Trophoblast cell (in vitro differentiated cells and primary cell): ENCODE data around the gene PRR16.
"Not testable (repeated sequence)": the region's sequence is repeated elsewhere in the genome, so short reads cannot be mapped to it uniquely, and the experiment has no call there.

ENCODE experiments used
- DNase-seq, 2 donors: peaks; one replicate each; pipeline ENCODE4 v3.0.0-alpha.2; 2016
- H2AFZ ChIP-seq: 2 replicates; pipeline ENCODE4 v1.6.1; 2013; ENCODE audit warnings: low read length, moderate library complexity, mild to moderate bottlenecking; ENCODE audit not compliant: insufficient read depth, poor library complexity
- H2AK5ac ChIP-seq: 2 replicates; pipeline ENCODE4 v1.6.1; 2013; ENCODE audit warnings: mild to moderate bottlenecking, low read length
- H2BK120ac ChIP-seq: 2 replicates; pipeline ENCODE4 v1.6.1; 2013; ENCODE audit warnings: low read length, mild to moderate bottlenecking, moderate library complexity; ENCODE audit not compliant: insufficient read depth, poor library complexity
- H2BK12ac ChIP-seq: 2 replicates; pipeline ENCODE4 v1.6.1; 2013; ENCODE audit warnings: mild to moderate bottlenecking, low read length, moderate library complexity
- H2BK5ac ChIP-seq: 2 replicates; pipeline ENCODE4 v1.6.1; 2013; ENCODE audit warnings: low read length, low read depth, moderate library complexity, mild to moderate bottlenecking; ENCODE audit not compliant: poor library complexity
- H3K14ac ChIP-seq: 2 replicates; pipeline ENCODE4 v1.6.1; 2013; ENCODE audit warnings: mild to moderate bottlenecking, low read length
- H3K18ac ChIP-seq: 2 replicates; pipeline ENCODE4 v1.6.1; 2013; ENCODE audit warnings: mild to moderate bottlenecking, low read length
- H3K23ac ChIP-seq: 2 replicates; pipeline ENCODE4 v1.6.1; 2013; ENCODE audit warnings: low read length
- H3K27ac ChIP-seq: 2 replicates; pipeline ENCODE4 v1.5.1; 2013; ENCODE audit warnings: low read depth, mild to moderate bottlenecking, inconsistent platforms, low read length, moderate library complexity
- H3K27me3 ChIP-seq: 2 replicates; pipeline ENCODE4 v1.6.1; 2013; ENCODE audit warnings: inconsistent platforms, mild to moderate bottlenecking, low read length, moderate library complexity; ENCODE audit not compliant: insufficient read depth
- H3K36me3 ChIP-seq, 2 experiments: 1 replicate in 1 of 2; 2 replicates in 1 of 2; pipeline ENCODE4 v1.6.1; 2013; ENCODE audit warnings: low read length in 2 of 2, mild to moderate bottlenecking in 2 of 2, moderate library complexity in 1 of 2; ENCODE audit not compliant: insufficient read depth in 2 of 2, control insufficient read depth in 1 of 2
- H3K4ac ChIP-seq: 2 replicates; pipeline ENCODE4 v1.6.1; 2013; ENCODE audit warnings: low read depth, mild to moderate bottlenecking, low read length, moderate library complexity
- H3K4me1 ChIP-seq, 2 experiments: 1 replicate in 1 of 2; 2 replicates in 1 of 2; pipeline ENCODE4 v1.6.1; 2013; ENCODE audit warnings: low read length in 2 of 2, mild to moderate bottlenecking in 2 of 2, moderate library complexity in 1 of 2; ENCODE audit not compliant: insufficient read depth in 2 of 2, control insufficient read depth in 1 of 2
- H3K4me2 ChIP-seq: 2 replicates; pipeline ENCODE4 v1.6.1; 2013; ENCODE audit warnings: inconsistent platforms, mild to moderate bottlenecking, low read length, moderate library complexity
- H3K4me3 ChIP-seq: 2 replicates; pipeline ENCODE4 v1.5.1; 2013; ENCODE audit warnings: mild to moderate bottlenecking, low read depth, low read length, inconsistent platforms
- H3K79me1 ChIP-seq: one replicate; pipeline ENCODE4 v1.6.1; 2013; ENCODE audit warnings: low read length
- H3K79me2 ChIP-seq: 2 replicates; pipeline ENCODE4 v1.6.1; 2013; ENCODE audit warnings: low read length, mild to moderate bottlenecking; ENCODE audit not compliant: control insufficient read depth, insufficient read depth, poor library complexity
- H3K9ac ChIP-seq: 2 replicates; pipeline ENCODE4 v1.6.1; 2013; ENCODE audit warnings: mild to moderate bottlenecking, low read length
- H3K9me3 ChIP-seq: 2 replicates; pipeline ENCODE4 v1.6.1; 2013; ENCODE audit warnings: low read depth, mild to moderate bottlenecking, control low read depth, inconsistent platforms, low read length; ENCODE audit not compliant: insufficient read depth
- H4K12ac ChIP-seq: 2 replicates; pipeline ENCODE4 v1.6.1; 2013; ENCODE audit warnings: low read depth, mild to moderate bottlenecking, low read length, moderate library complexity
- H4K8ac ChIP-seq: 2 replicates; pipeline ENCODE4 v1.6.1; 2013; ENCODE audit warnings: low read depth, mild to moderate bottlenecking, low read length, moderate library complexity
- H4K91ac ChIP-seq: one replicate; pipeline ENCODE4 v1.6.1; 2013; ENCODE audit warnings: low read depth, mild to moderate bottlenecking, low read length, moderate library complexity
- WGBS: extraction: QIAGEN DNeasy Blood & Tissue Kit; methylation state at CpG from one replicate; pipeline ENCODE4 v1.1.7; 2013; ENCODE audit warnings: missing lambda C conversion rate; ENCODE audit not compliant: insufficient read length, insufficient coverage; ENCODE audit errors: extremely low coverage; 5-methylcytosine and 5-hydroxymethylcytosine counted together

The PRR16 gene

GRCh38 chr5:120454094-120454798 is 9.9 kb upstream of the PRR16 start:
- H3K4ac ChIP-seq, result no peak overlapping the region
- H3K27me3 ChIP-seq, result no peaks in the 10 kb centered on the region
- peak in 1 of 2 donors; percentile 11 for DNase-seq
- no peak overlapping the region for H2BK12ac ChIP-seq
- no peak overlapping the region for H4K12ac ChIP-seq
- H3K18ac ChIP-seq, result no peak overlapping the region
- H3K23ac ChIP-seq, result no peak overlapping the region
- H3K79me2 ChIP-seq, result no peaks in the 10 kb centered on the region
- no peak overlapping the region for H3K4me2 ChIP-seq
- no peaks in the 10 kb centered on the region for H3K79me1 ChIP-seq
- H4K8ac ChIP-seq, result no peak overlapping the region
- no CpG with 5 or more reads among the region's 1 CpG for WGBS
- no peak overlapping the region for H3K14ac ChIP-seq
- no peaks in the 10 kb centered on the region for H3K4me1 ChIP-seq
- H3K4me3 ChIP-seq, result no peak overlapping the region
- H2BK5ac ChIP-seq, result no peak overlapping the region
- H2BK120ac ChIP-seq, result no peak overlapping the region
- no peak overlapping the region for H3K27ac ChIP-seq
- H3K36me3 ChIP-seq, result no peaks in the 10 kb centered on the region
- no peak overlapping the region for H2AK5ac ChIP-seq
- no peak overlapping the region for H3K9ac ChIP-seq
- no peak overlapping the region for H4K91ac ChIP-seq
- peaks cover 2% of the 10 kb centered on the region for H3K9me3 ChIP-seq
- no peak overlapping the region for H2AFZ ChIP-seq

GRCh38 chr5:120456006-120456405 is 8.1 kb upstream of the PRR16 start:
- no peak for DNase-seq
- Histone ChIP-seq H3K4me1 (no peaks in the 10 kb centered on the region), H4K12ac (no peak overlapping the region), H4K91ac (no peak overlapping the region), H3K36me3 (no peaks in the 10 kb centered on the region), H3K4me2 (no peak overlapping the region), H3K9me3 (no peaks in the 10 kb centered on the region), H3K23ac (no peak overlapping the region), H3K4me3 (no peak overlapping the region), H3K4ac (no peak overlapping the region), H2AK5ac (no peak overlapping the region), H2BK5ac (no peak overlapping the region), H3K14ac (no peak overlapping the region), H3K79me1 (no peaks in the 10 kb centered on the region), H3K27ac (no peak overlapping the region), H4K8ac (no peak overlapping the region), H3K18ac (no peak overlapping the region), H3K27me3 (no peaks in the 10 kb centered on the region), H2BK12ac (no peak overlapping the region), H3K79me2 (no peaks in the 10 kb centered on the region), H3K9ac (no peak overlapping the region), H2AFZ (no peak overlapping the region), H2BK120ac (no peak overlapping the region)
- WGBS, result no CpG with 5 or more reads among the region's 3 CpGs

GRCh38 chr5:120457839-120458507 is 6.1 kb upstream of the PRR16 start:
- H3K18ac ChIP-seq, result no peak overlapping the region
- no peak overlapping the region for H4K8ac ChIP-seq
- no peaks in the 10 kb centered on the region for H3K79me1 ChIP-seq
- no CpG with 5 or more reads among the region's 20 CpGs for WGBS
- no peak overlapping the region for H2BK12ac ChIP-seq
- no peak overlapping the region for H3K14ac ChIP-seq
- no peaks in the 10 kb centered on the region for H3K27me3 ChIP-seq
- H3K9me3 ChIP-seq, result no peaks in the 10 kb centered on the region
- H2AK5ac ChIP-seq, result no peak overlapping the region
- H3K4me3 ChIP-seq, result no peak overlapping the region
- H2BK5ac ChIP-seq, result no peak overlapping the region
- no peak overlapping the region for H3K4ac ChIP-seq
- H3K79me2 ChIP-seq, result no peaks in the 10 kb centered on the region
- H2AFZ ChIP-seq, result no peak overlapping the region
- H3K27ac ChIP-seq, result no peak overlapping the region
- no peaks in the 10 kb centered on the region for H3K36me3 ChIP-seq
- no peak overlapping the region for H3K9ac ChIP-seq
- no peak overlapping the region for H2BK120ac ChIP-seq
- no peaks in the 10 kb centered on the region for H3K4me1 ChIP-seq
- H3K4me2 ChIP-seq, result no peak overlapping the region
- H4K12ac ChIP-seq, result no peak overlapping the region
- no peak overlapping the region for H3K23ac ChIP-seq
- H4K91ac ChIP-seq, result no peak overlapping the region
- peak; percentile 67 to 75 for DNase-seq

GRCh38 chr5:120458508-120458847 is 5.6 kb upstream of the PRR16 start:
- not testable (repeated sequence) for H3K9ac ChIP-seq, H3K23ac ChIP-seq
- no CpG with 5 or more reads among the region's 2 CpGs for WGBS

More at GRCh38 chr5:120458508-120458847, 5.6 kb upstream of the PRR16 start:
- H3K4ac ChIP-seq, H3K79me2 ChIP-seq, H3K27ac ChIP-seq, H2BK12ac ChIP-seq, H3K9me3 ChIP-seq, H2BK120ac ChIP-seq, H3K4me3 ChIP-seq, H3K27me3 ChIP-seq, H3K36me3 ChIP-seq, H3K18ac ChIP-seq, H3K14ac ChIP-seq, H4K12ac ChIP-seq, H4K8ac ChIP-seq, H3K4me1 ChIP-seq, H3K4me2 ChIP-seq, DNase-seq, H2AK5ac ChIP-seq, H2BK5ac ChIP-seq, H3K79me1 ChIP-seq, H4K91ac ChIP-seq, H2AFZ ChIP-seq: not testable (repeated sequence)
